ENCODE data around the gene DHRS13.
"Not testable (repeated sequence)": the region's sequence is repeated elsewhere in the genome, so short reads cannot be mapped to it uniquely, and the experiment has no call there.

The DHRS13 gene

DNA sequence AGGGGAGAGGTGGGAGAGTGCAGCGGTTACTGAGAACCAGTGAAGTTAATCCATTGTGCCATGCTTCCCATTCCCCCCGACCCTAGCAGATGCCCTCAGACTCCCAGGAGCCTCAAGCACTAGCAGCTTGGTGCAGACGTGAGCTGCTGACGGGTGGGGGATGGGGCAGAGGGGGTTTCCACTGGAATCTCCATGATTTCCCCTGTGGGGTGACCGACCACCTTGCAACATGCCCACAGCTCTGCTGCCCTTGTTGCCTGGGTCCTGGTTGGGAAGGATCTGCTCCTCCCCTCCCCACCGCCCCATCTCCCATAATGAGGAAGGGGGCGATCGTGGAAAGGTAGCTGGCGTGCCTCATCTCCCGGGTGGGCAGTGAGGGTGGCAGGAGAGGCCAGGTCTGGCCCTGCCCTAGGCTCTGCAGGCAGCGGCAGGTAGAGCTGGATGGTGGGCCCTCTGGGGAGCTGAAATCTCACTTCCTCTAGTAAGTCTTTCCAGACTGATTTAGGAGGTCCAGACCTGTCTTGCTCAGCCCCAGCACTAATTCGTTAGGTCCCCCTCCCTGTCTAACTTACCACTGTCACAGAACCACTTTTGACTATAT lies 14.9 kb downstream of the DHRS13 start:
- no peak for DNase-seq (ENCODE audit: low read depth)
- no peak overlapping the region for H3K4me3 ChIP-seq (ENCODE audit: low read depth, low read length)

DNA sequence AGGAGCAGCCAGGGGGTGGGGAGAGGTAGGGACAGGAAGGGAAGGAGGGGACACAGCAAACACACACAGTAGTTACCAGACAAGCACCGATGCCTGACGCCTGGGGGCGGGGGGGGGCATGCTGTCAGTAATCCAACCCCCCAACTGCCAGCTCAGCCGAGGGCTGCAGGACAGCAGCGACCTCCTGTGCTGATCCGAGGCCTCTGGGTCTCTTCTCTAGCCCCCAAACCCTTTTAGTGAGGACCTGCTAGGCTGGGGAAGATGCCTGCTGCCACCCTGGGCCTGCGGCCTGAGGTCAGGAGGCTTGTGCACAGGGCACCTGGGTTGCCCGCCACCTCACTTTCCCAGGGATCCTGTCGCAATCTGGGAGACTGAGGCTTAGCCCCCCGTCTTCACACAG lies 16.9 kb downstream of the DHRS13 start:
- no peak overlapping the region for H3K4me3 ChIP-seq (ENCODE audit: low read depth, low read length)
- no peak for DNase-seq (ENCODE audit: low read depth)

DNA sequence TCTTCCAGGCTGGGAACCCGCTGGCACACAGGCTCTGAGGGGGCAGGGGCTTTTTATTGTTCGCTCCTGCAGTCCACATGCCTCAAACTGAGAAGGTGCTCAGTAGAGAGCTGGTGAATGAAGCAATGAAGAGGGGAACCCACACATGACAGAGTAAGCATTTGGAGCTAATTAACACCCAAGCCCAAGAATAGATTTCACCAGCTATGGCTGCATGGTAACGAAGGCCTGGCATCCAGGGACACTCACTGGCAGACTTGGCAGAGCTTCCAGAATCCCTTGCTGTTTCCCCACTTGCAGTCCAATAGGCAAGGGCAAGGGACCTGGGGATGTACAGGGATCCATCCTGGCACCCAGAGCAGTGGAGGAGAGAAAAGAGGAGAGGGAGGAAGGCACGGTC lies 17.5 kb downstream of the DHRS13 start:
- DNase-seq (ENCODE audit: low read depth): no peak

DNA sequence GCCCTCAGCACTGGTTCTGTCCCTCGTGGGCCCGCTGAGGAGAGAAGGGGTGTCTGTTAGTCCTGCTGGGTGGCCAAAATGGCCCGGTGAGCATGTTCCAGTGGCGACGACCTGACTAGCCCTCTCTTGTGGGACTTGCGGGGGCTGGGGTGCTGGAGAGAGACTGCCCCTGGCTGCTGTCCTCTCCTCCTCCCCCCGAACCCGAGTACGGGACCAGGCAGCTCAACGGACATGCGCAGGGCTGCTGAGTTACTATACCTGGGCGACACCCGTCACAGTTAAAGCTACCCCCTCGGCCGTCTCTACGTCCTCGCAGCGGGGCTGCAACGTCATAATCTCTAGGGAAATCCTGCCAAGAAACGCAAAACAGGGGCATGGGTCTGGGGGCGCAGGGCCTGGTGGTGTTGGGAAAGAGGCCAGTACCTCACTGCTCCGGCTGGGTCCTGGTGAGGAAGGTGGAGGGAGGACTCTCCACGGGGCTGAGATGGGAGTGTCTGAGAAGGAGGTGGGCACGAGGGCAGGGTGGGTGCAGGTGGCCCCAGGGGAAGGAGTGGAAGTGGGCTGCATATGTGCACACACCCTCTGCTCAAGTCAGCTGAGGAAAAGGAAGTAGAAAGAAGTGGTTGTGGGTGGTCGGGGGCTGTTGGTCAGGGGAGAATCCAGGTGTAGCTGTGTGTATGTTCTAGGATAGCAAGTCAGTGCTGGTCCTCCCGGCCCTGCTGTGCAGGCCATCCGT lies 18.7 kb downstream of the DHRS13 start:
- no peak overlapping the region for H3K4me3 ChIP-seq (ENCODE audit: low read depth, low read length)
- DNase-seq (ENCODE audit: low read depth): no peak

More for the DNA sequence above, 17.5 kb downstream of the DHRS13 start:
- H3K4me3 ChIP-seq (ENCODE audit: low read depth, low read length): no peak overlapping the region

DNA sequence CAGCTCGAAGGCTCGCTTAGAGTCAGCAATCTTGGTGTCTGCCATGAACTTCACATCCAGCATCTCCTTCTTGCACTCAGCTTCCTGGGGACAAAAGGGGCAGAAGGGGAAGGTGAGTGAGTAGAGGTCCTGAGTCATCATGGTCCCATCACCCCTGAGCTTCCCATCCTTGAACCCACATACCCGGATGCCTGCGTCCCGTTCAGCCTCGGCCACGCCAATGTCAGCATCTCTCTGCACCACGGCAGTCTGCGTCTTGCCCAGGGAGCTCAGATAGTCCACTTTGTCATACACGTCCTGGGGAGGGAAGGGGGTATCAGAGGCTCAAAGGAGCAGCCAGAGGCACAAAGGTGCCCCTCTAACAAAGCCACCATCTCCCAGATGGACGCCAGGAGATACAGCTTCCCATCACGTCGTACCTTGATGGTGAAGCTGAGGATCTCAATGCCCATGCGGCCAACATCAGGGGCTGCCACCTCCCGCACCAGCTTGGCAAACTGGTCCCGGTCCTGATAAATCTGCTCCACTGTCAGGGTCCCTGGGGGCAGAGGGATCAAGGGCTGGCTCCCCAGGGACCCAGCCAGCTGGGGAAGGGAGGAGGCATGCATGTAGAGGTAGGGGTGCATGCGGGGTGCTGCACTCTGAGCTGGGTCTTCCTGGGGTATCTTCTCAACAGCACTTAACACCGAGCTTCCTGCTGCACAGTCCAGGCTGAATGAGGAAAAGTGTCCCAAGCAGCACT lies 20.6 kb downstream of the DHRS13 start:
- H3K4me3 ChIP-seq (ENCODE audit: low read depth, low read length): no peak overlapping the region

DNA sequence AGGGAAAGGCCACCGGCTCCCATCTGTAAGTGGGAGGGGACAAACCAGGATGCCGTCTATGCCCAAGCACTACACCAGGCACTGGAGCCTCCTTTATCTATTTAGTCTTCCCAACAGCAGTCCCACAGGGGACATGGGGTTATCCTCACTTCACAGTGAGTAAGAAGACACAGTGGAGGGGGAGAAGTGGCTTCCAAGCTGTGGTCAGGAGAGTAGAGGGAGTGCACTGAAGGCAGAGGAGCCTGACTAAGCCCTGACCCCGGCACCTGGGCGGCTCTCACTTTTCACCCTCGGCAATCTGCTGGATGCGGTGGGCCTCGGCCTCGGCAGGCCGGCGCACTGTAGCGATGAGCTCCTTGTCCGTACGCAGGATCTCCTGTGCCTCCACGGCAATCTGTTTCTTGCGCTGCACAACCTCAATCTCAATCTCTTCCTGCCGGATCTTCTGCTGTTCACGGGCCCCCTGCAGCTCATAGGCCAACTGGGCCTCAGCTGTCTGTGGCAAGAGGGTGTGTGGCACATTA lies 21.3 kb downstream of the DHRS13 start:
- DNase-seq (ENCODE audit: low read depth): no peak
- no peak overlapping the region for H3K4me3 ChIP-seq (ENCODE audit: low read depth, low read length)

More for the DNA sequence above, 20.6 kb downstream of the DHRS13 start:
- no peak for DNase-seq (ENCODE audit: low read depth)

DNA sequence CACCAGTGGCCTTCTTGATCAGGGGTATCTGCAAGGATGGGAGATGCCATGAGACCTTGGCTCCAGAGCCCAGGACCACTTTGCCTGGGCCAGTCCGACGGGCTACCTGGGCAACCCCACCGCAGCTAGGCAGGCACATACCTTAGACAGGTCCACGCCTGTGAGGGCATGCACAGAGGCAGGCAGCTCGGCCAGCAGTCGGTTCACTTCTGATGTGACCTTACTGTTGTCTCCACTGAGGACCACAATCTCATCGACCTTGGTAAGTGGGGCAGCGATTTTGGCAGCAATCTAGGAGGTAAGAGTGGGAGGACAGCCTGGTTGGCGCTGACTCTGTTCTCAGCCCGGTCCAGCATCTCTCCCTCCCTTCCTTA lies 22.3 kb downstream of the DHRS13 start:
- H3K4me3 ChIP-seq (ENCODE audit: low read depth, low read length): no peak overlapping the region

DNA sequence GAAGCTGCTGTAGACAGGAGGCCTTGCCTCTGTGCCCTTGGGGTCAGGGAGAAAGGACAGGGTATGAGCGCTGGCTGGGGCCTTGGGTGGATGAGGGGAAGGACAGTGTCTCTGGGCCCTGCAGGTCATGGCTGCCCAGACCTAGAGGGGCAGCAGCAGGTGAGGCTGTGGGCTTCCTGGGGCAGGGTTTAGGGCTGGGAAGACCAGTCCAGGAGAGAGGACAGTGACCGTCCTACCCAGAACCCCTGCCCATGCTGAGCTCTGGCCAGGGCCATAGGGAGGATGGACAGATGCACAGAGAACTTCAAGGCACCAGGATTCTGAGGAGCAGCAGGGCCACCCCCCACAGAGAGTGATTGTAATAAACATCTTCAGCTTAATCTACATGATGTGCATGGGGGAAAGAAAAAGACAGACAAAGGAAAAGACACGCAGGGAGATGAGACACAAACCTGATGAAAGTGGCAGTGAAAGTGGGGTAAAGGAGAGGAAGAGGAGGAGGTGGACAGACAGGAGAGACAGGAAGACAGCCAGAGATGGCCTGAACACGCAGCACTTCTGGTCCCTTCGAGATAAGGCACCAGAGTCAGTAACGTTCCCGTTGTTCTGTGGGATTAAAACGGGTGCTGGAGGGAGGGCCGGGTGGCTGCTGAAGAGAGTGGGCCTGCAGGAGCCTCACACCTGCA lies 22.9 kb downstream of the DHRS13 start:
- H3K4me3 ChIP-seq (ENCODE audit: low read depth, low read length): no peak overlapping the region
- DNase-seq (ENCODE audit: low read depth): no peak

More for the DNA sequence above, 22.3 kb downstream of the DHRS13 start:
- DNase-seq (ENCODE audit: low read depth): no peak

DNA sequence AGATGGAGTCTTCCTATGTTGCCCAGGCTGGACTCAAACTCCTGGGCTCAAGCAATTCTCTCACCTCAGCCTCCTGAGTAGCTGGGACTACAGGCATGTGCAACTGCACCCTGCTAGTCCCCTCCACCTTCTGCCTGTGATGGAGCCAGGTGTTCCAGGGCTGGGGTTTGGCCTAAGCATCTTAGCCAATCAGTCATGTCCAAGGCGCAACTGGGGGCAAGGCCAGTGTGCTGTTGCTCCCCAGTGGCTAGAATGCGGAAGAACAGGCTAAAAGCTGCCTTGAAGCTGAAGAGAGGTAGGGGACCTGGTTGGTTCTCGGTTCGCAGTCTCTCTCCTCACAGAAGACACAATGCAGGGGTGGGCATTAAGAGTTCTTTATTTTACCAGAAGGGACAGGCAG lies 23.9 kb downstream of the DHRS13 start:
- no peak for DNase-seq (ENCODE audit: low read depth)
- H3K4me3 ChIP-seq (ENCODE audit: low read depth, low read length): no peak overlapping the region

DNA sequence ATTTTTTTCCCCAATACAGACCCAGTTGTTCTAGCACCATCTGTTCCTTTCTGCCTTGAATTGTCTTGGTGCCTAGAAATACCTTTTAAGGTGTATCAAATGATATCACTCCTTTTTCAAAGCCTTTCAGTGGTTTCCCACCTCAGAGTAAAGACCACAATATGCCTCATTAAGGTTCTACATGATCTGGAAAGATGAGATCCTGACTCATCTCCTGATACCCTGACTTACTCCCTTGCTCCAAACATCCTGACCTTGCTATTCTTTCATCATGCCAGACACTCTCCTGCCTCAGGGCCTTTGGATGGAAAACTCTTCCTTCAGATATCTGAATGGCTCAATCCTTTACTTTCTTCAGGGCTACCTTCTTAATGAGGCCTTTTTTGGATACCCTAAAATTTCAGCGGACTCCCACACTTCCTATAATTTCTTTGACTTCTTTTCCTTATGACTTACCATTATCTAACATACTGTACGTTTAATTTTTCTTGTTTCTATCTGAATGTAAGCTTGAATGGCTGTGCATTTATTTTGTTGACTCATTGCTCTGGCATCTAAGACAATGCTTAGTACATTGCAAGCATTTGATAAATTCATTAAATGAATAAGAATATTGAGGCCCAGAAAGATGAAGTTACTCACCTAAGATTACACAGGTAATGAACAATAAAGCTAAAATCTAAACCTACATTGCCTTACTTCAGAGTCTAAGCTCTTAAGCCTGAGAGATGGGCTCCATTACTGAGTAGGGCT lies 24.5 kb downstream of the DHRS13 start:
- DNase-seq (ENCODE audit: low read depth): no peak
- H3K4me3 ChIP-seq (ENCODE audit: low read depth, low read length): no peak overlapping the region

DNA sequence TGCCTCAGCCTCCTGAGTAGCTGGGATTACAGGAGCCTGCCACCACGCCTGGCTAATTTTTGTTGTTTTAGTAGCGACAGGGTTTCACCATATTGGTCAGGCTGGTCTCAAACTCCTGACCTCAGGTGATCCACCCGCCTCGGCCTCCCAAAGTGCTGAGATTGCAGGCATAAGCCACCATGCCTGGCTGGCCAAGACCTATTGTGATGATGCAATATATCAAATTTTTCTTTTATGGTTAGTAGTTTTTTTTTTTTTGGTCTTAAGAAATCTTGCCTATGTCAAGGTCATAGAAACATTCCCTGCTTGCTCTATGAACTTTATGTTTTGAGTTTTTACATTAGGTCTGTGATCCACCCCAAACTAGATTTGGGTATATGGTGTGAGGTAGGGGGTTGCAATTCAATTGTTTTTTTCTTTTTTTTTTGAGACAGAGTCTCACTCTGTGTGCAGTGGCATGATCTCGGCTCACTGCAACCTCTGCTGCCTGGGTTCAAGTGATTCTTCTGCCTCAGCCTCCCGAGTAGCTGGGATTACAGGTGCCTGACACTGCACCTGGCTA lies 25.6 kb downstream of the DHRS13 start:
- DNase-seq (ENCODE audit: low read depth): not testable (repeated sequence)

DNA sequence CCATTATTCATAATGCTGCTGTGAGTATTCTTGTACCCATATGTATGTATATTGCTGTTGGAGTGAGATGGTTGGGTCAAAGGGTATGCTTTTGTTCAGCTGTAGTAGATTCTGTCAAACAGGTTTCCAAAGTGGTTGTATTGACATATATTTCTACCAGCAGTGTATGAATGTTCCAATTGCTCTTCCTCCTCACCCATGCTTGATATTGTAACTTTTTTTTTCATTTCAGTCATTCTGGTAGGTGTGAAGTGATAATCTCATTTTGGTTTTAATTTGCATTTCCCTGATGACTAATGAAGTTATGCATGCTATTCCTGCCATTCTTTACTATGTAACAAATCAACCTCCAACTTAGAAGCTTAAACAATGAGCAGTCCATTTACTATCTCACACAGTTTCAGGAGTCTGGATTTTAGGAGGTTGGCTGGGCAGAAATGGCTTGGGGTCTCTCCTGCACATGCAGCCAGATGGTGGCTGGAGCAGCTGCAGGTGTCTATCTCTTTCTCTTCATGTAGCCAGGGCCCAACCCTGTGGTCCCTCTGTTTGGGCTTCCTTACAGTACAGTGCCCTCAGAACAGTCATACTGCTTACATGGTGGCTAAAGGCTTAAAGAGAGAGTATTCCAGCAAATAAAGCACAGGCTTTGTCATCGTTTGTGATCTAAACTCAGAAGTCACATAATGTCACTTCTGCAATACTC lies 26.9 kb downstream of the DHRS13 start:
- no peak overlapping the region for H3K4me3 ChIP-seq (ENCODE audit: low read depth, low read length)
- no peak for DNase-seq (ENCODE audit: low read depth)

More for the DNA sequence above, 25.6 kb downstream of the DHRS13 start:
- not testable (repeated sequence) for H3K4me3 ChIP-seq (ENCODE audit: low read depth, low read length)

DNA sequence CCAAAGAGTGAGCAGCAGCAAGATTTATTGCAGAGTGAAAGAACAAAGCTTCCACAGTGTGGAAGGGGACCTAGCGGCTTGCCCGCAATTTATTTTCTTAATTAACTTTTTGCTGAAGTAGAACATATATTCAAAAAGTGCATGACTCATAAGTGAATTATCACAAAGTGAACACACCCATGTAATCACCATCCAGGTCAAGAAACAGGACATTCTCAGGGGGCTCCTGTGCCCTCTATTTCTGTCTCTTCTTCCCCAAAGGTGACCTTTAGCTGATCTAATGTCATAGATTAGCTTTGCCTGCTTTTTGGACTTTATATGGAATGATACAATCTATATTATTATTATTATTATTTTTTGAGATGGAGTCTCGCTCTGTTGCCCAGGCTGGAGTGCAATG lies 28.1 kb downstream of the DHRS13 start:
- no peak for DNase-seq (ENCODE audit: low read depth)
- H3K4me3 ChIP-seq (ENCODE audit: low read depth, low read length): no peak overlapping the region

DNA sequence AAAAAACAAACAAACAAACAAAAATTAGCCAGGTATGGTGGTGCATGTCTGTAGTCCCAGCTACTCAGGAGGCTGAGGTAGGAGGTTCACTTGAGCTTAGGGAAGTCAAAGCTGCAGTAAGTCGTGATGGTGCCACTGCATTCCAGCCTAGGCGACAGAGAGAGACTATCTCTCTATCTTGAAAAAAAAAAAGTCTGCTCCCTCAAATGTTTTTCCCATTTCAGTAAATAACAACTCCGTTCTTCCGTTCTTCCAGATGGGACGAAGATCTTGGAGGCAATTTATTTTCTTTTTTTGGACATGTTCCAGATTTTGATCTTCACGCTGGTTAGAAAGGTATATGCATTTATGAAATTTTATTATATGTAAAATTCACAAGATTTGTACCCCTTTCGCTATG lies 29.0 kb downstream of the DHRS13 start:
- H3K4me3 ChIP-seq (ENCODE audit: low read depth, low read length): no peak overlapping the region
- DNase-seq (ENCODE audit: low read depth): no peak

DNA sequence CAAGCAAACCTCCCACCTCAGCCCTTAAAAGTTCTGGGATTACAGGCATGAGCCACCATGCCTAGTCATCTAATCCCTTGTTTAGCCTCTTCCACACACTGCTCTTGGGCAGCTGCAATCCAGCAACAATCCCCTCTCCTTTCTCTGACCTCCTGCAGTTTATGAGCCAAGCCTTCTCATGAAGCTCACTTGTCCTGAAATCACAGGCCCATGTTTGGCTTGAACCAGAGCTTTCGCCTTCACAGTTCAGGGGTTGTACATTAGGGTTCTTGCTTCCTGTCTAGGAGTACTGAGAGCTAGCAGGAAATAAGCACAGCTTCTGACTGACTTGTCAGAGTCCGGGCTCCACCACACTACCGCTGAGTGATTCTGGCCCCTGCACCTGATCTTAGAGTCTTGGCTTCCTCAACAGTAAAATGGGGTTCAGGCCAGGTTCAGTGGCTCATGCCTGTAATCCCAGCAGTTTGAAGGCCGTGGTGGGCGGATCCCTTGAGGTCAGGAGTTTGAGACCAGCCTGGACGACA lies 31.8 kb downstream of the DHRS13 start:
- H3K4me3 ChIP-seq (ENCODE audit: low read depth, low read length): no peak overlapping the region

DNA sequence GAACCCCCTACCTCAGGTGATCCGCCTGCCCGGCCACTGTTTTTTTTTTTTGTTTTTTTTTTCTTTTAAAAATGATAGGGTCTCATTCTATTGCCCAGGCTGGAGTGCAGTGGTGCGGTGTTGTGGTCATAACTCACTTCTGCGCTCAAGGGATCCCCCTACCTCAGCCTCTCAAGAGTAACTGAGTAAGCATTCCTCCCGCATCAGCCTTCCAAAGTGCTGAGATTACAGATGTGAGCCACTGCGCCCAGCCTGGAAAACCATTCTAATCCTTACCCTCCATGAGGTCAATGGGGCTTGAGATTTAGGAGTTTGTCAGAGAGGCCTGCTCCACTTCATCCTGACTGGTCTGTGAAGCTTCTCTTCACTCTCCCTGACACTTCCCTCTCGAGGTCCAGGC lies 35.6 kb downstream of the DHRS13 start:
- no peak overlapping the region for H3K4me3 ChIP-seq (ENCODE audit: low read depth, low read length)
- no peak for DNase-seq (ENCODE audit: low read depth)

More for the DNA sequence above, 31.8 kb downstream of the DHRS13 start:
- no peak for DNase-seq (ENCODE audit: low read depth)

DNA sequence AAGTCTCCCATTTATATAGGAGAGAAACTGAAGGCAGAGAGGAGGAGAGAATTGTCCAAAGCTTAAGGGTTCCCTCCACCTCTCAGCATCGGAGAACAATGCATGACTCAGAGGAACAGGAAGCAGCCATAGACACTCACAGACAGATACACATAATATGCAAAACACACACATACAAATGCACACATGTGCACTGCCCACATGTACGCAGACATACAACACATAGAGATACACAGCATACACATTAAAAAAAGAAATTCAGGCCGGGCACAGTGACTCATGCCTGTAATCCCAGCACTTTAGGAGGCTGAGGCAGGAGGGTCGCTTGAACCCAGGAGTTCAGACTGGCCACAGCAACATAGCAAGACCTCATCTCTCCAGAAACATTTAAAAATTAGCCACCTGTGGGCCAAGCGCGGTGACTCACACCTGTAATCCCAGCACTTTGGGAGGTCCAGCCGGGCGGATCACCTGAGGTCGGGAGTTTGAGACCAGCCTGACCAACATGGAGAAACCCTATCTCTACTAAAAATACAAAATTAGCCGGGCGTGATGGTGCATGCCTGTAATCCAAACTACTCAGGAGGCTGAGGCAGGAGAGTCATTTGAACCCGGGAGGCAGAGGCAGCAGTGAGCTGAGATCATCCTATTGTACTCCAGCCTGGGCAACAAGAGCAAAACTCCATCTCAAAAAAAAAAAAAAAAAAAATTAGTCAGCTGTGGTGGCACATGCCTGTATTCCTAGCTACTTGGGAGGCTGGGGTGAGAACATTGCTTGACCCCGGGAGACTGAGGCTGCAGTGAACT lies 36.7 kb downstream of the DHRS13 start:
- DNase-seq (ENCODE audit: low read depth): no peak
- no peak overlapping the region for H3K4me3 ChIP-seq (ENCODE audit: low read depth, low read length)

Data from skeletal muscle cell (primary cell).